ENCODE measurements around the gene ZDBF2.
A peak's percentile ranks its signal among the peaks of the same experiment; 100 is the strongest.
"Not testable (repeated sequence)": the region's sequence is repeated elsewhere in the genome, so short reads cannot be mapped to it uniquely, and the experiment has no call there.

The ZDBF2 gene

DNA sequence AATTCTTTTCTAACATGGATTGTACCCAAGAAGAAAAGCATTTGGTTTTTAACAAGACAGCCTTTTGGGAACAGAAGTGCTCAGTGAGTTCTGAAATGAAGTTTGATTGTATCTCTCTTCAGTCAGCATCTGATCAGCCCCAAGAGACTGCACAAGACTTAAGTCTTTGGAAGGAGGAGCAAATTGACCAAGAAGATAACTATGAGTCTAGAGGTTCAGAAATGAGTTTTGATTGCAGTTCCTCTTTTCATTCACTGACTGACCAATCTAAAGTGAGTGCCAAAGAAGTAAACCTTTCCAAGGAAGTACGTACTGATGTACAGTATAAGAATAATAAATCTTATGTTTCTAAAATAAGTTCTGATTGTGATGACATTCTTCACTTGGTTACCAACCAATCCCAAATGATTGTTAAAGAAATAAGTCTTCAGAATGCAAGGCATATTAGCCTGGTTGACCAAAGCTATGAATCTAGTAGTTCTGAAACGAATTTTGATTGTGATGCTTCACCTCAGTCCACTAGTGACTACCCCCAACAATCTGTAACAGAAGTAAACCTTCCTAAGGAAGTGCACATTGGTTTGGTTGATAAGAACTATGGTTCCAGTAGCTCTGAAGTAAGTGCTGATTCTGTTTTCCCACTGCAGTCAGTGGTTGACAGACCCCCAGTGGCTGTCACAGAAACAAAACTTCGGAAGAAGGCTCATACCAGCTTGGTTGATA lies 31.2 kb downstream of the ZDBF2 start:
- DNase-seq: no peak
- in situ Hi-C loops (cut with HindIII; ENCODE audit: low pct_ligation_motif_present, low pct_unique_long_range_greater_than_20kb, low sequenced_read_pairs): no loop called here

DNA sequence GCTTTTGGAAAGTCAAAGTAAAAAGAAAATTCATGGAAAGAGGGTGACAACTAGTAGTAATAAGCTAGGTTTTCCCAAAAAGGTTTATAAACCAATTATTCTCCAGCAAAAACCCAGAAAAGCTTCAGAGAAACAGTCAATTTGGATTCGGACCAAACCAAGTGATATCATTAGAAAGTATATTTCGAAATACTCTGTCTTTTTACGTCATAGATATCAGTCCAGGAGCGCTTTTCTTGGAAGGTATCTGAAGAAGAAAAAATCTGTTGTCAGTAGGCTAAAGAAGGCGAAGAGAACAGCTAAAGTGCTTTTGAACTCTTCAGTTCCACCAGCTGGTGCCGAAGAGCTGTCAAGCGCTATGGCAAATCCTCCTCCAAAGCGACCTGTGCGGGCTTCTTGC lies 36.6 kb downstream of the ZDBF2 start:
- in situ Hi-C loops (cut with HindIII; ENCODE audit: low pct_ligation_motif_present, low pct_unique_long_range_greater_than_20kb, low sequenced_read_pairs): no loop called here
- DNase-seq: no peak

DNA sequence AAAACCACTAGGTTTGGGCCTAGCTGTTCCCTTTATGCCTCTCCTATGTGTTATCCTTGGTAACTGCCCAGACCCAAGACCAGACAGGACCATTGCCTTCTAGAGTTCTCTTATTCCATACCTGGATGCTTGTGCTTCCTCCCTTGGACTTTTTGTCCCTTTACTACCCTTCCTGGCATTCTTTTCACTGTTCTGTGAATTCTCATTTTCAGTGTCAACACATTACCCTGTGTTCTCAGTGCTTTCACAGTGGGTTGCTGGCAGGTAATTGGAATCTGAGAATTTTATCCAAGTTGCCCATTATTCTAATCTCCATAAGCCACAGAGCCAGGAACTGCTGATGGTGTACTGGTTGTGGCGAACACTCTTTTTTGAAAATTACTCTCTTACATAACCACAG lies 41.7 kb downstream of the ZDBF2 start:
- no peak for DNase-seq
- in situ Hi-C loops (cut with HindIII; ENCODE audit: low pct_ligation_motif_present, low pct_unique_long_range_greater_than_20kb, low sequenced_read_pairs): no loop called here

DNA sequence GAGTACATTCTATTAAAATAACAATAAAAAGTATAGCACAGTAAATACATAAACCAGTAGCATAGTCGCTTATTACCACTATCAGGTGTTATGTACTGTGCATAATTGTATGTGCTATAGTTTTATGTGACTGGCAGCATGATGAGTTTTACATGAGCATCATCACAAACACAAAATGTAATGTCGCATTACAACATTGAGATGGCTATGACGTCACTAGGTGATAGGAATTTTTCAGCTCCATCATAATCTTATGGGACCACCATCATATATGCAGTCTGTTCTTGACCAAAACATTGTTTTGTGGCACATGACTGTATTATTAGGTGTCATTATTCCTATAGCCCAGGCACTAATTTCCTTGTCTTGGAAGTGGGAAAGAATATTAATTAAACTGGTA lies 48.6 kb downstream of the ZDBF2 start:
- DNase-seq: no peak
- in situ Hi-C loops (cut with HindIII; ENCODE audit: low pct_ligation_motif_present, low pct_unique_long_range_greater_than_20kb, low sequenced_read_pairs): no loop called here

DNA sequence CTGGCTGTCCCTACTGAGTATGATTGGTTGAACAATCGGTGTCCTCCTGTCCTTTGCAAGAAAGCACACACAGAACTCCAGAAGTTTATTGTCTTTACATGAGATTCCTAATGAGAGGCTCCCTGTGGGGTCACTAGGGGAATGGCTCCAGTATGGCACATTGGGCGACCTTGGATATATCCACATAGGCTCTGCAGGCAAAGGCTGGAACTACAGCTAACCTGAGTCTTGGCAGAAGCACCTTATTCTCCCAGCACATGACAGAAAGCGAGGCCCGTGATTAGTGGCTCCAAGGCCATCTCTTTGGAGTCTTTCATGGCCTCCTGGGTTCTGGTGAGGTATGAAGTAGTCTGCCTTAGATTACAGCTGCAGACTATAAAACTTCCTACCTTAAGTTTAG lies 49.0 kb downstream of the ZDBF2 start:
- DNase-seq: no peak
- in situ Hi-C loops (cut with HindIII; ENCODE audit: low pct_ligation_motif_present, low pct_unique_long_range_greater_than_20kb, low sequenced_read_pairs): no loop called here

DNA sequence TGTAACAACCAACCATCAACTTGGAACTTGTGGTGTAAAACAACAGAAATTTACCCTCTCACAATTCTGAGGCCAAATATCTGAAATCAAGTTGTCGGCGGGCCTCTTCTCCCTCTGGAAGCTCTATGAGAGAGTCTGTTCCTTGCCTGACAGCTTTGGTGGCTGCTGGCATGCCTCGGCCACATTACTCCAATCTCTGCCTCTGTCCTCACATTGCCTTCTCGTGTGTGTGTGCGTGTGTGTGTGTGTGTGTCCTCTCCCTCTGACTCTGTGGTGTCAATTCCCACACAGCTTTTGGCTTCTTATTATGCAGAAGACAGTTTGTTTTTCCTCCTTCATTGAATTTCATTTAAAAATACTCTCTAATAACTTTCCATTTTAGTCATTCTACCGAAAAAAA lies 50.4 kb downstream of the ZDBF2 start:
- in situ Hi-C loops (cut with HindIII; ENCODE audit: low pct_ligation_motif_present, low pct_unique_long_range_greater_than_20kb, low sequenced_read_pairs): no loop called here
- no peak for DNase-seq

DNA sequence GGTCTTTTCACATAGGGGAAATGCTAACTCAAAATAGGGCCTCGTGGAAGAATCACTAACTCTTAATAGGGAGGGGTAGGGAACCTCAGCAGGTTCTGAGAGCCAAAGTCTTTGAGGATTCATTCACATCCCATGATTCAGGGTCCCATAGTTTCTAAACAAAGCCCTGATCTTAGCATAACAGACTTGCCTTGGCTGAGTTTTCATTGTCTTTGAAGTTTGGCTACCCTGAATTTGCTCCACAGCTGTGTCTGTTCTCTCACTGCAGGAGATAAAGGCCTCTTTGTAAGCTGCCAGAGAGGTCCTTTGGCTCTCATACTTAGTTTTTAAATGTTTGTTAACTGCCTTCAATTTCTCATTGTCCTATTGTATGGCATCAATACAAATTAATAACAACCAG lies 54.5 kb downstream of the ZDBF2 start:
- in situ Hi-C loops (cut with HindIII; ENCODE audit: low pct_ligation_motif_present, low pct_unique_long_range_greater_than_20kb, low sequenced_read_pairs): no loop called here
- DNase-seq: no peak

DNA sequence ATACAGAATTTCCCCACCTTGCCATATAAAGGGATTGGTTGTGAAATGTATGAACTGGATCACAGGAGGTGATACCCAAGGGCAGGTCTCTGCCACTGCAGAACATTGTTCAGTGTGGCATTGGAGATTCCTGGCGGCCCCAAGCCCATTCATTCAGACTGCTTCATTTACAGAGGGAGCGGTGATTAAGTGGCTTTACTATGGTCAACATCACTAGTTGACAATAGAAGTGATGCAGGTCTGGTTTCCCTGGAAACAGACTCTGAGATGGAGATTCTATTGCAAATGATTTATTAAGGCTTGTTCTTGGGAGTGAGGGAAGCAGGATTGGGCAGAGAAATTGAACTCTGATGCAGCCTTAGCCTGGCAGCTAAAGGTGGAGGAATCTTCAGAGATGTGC lies 62.4 kb downstream of the ZDBF2 start:
- DNase-seq: no peak
- in situ Hi-C loops (cut with HindIII; ENCODE audit: low pct_ligation_motif_present, low pct_unique_long_range_greater_than_20kb, low sequenced_read_pairs): no loop called here

DNA sequence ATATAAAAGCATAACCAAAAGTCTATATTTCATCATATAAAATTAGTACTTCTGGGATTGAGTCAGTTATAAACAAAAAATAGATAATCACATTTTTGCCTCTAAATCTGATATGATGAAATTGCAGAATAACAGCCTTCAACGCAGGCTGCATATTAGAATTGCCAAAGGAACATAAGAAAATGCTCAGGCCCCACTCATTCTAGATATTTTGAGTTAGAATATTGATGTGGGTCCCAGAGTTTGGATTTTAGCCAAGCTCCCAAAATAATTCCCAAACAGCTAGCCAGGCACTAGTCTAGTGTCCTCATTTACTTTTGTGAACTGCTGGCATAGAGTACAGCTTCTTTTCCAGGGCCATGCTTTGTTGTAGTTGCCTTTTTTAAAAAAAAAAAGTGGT lies 63.5 kb downstream of the ZDBF2 start:
- DNase-seq: no peak
- in situ Hi-C loops (cut with HindIII; ENCODE audit: low pct_ligation_motif_present, low pct_unique_long_range_greater_than_20kb, low sequenced_read_pairs): no loop called here

DNA sequence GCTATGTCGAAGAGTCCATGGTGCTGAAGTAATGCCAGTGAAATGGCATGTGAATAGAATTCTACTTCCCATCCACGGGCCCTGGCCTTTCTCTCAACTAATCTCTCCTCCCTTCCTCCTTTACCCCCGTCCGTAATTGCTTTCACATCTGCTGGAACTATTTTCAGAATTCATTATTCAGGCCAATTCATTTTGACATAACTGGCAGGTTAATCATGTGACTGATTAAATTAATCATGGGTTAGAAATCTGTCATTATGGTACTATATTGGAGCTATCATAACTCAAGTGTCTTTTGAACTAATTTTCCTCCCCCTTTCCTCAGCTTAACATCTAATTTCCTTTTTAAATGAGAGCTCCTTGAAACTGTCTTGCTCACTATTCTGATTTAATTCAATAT lies 66.9 kb downstream of the ZDBF2 start:
- no peak for DNase-seq
- in situ Hi-C loops (cut with HindIII; ENCODE audit: low pct_ligation_motif_present, low pct_unique_long_range_greater_than_20kb, low sequenced_read_pairs): no loop called here

DNA sequence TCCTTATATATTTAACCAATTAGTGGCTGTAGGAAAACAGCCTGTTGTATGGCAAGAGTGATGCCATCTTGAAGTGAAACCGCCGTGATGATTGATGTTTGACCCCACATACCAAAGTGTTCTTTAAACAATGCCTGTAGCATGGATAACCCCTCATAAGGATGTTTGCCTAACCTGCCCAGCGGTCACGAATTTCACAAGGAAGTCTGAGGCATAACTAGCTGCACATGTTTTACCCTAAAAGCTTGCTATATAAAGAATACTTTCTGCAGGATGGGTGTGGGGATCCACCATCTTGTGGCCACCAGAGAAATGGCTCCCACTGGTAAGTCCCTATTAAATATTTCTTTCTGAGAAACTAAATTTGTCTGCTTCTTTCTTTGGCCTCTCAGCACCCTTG lies 68.7 kb downstream of the ZDBF2 start:
- DNase-seq: no peak
- in situ Hi-C loops (cut with HindIII; ENCODE audit: low pct_ligation_motif_present, low pct_unique_long_range_greater_than_20kb, low sequenced_read_pairs): no loop called here

DNA sequence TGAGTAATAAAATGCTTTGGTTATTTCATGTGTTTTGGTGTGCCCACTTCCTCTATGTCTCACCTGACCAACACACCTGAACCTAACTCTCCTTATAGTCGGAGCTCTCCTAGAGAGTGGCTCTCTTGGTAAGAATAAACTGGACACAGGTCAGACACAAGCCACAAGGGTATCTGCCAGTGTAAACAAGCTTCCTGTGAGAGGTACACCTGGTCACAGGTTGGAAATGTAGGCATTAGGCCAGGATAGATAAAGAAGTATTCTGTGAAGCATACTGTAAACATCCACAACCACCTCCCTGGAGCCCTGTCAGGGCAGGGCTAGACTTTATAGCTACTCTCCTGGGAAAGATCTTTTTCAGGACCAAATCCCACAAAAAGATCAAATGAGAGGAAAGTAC lies 69.4 kb downstream of the ZDBF2 start:
- DNase-seq: no peak
- in situ Hi-C loops (cut with HindIII; ENCODE audit: low pct_ligation_motif_present, low pct_unique_long_range_greater_than_20kb, low sequenced_read_pairs): no loop called here

DNA sequence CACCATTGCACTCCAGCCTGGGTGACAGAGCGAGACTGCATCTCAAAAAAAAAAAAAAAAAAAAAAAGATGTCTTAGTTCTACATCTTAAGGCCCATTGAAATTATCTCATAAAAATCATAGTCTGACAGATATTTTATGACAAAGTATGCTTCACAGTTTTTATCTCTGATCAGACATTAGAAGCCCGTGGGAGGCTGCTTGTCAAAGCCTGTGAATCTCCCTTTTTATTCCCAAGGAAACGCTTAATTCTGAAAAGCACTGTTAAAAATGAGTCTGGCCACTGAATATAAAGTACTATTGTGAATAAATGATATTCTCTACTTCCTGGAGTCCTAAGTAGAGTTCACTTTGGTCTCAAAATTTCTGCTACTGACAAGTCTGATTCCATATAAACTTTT lies 71.1 kb downstream of the ZDBF2 start:
- no peak for DNase-seq
- in situ Hi-C loops (cut with HindIII; ENCODE audit: low pct_ligation_motif_present, low pct_unique_long_range_greater_than_20kb, low sequenced_read_pairs): no loop called here

DNA sequence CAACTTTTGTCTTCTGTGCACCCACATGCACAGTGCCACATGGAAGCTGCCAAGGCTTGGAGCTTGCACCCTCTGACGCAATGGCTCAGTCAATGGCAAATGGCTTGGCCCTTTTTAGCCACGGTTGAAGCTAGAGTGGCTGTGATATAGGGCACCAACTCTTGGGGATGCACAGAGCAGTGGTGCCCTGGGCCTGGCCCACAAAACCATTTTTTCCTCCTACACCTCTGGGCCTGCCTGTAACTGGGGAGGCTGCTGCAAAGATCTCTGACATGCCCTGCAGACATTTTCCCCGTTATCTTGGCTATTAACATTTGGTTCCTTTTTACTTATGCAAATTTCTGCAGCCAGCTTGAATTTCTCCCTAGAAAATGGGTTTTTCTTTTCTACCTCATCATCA lies 74.9 kb downstream of the ZDBF2 start:
- in situ Hi-C loops (cut with HindIII; ENCODE audit: low pct_ligation_motif_present, low pct_unique_long_range_greater_than_20kb, low sequenced_read_pairs): no loop called here
- DNase-seq: no peak

DNA sequence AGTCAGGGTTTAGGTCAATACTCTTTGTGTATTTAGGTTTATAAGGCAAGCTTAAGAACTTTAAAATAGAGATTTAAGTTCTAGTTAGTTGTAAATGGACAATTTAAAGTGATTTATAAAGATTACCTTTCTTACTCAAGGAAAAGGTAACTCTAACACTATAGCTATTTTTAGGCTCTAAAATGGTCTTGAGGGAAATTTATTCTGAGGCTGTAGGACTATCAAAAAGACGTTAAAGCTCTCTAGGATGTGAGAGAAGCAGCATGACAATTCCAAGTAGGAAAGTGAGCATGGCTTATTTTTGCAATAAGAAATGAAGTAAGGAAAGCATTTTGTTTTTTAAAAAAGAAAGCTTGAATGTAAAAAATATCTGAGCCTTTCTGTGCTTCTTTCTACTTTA lies 78.1 kb downstream of the ZDBF2 start:
- in situ Hi-C loops (cut with HindIII; ENCODE audit: low pct_ligation_motif_present, low pct_unique_long_range_greater_than_20kb, low sequenced_read_pairs): no loop called here
- DNase-seq: no peak

DNA sequence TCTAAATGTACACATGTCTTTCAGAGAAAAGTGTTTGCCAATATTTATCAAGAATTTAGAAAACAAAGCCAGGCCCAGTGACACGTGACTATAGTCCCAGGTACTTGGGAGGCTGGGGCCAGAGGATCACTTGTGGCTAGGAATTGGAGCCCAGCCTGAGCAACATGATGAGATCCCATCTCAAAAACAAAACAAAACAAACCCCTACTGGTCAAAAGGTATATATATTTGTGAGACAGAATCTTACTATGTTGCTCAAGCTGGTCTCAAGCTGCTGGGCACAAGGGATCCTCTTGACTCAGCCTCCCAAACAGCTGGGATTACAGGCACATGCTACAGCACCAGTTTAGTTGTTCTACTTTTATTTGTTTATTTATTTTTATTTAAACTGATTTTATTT lies 79.2 kb downstream of the ZDBF2 start:
- peak; percentile 7 for DNase-seq
- in situ Hi-C loops (cut with HindIII; ENCODE audit: low pct_ligation_motif_present, low pct_unique_long_range_greater_than_20kb, low sequenced_read_pairs): no loop called here

DNA sequence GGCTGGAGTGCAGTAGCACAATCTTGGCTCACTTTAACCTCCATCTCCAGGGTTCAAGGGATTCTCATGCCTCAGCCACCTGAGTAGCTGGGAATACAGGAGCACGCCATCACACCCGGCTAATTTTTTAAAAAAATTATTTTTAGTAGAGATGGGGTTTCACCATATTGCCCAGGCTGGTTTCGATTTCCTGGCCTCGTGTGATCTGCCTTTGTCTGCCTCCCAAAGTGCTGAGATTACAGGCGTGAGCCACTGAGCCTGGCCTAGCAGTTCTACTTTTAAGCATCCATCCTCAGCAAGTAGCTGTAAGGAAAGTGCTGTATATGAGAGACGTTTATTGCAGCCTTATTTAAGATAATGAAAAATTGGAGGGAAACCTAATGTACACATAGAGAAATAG lies 79.7 kb downstream of the ZDBF2 start:
- no peak for DNase-seq
- in situ Hi-C loops (cut with HindIII; ENCODE audit: low pct_ligation_motif_present, low pct_unique_long_range_greater_than_20kb, low sequenced_read_pairs): no loop called here

DNA sequence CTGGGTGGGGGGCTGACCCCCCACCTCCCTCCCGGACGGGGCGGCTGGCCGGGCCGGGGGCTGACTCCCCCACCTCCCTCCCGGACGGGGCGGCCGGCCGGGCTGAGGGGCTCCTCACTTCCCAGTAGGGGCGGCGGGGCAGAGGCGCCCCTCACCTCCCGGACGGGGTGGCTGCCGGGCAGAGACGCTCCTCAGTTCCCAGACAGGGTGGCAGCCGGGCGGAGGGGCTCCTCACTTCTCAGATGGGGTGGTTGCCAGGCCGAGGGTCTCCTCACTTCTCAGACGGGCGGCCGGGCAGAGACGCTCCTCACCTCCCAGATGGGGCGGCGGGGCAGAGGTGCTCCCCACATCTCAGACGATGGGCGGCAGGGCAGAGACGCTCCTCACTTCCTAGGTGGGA lies 82.4 kb downstream of the ZDBF2 start:
- in situ Hi-C loops (cut with HindIII; ENCODE audit: low pct_ligation_motif_present, low pct_unique_long_range_greater_than_20kb, low sequenced_read_pairs); DNase-seq: not testable (repeated sequence)

DNA sequence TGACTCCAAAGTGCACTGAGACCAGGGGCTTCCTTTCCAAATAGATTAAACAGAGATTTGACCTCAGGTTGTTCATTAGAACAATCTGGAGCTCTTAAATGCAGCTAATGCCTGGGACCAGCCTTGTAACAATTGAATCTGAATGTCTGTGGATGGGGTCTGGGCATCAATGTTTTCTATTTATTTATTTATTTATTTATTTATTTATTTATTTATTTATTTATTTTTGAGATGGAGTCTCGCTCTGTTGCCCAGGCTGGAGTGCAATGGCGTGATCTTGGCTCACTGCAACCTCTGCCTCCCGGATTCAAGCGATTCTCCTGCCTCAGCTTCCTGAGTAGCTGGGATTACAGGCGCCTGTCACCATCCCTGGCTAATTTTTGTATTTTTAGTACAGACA lies 86.4 kb downstream of the ZDBF2 start:
- DNase-seq; in situ Hi-C loops (cut with HindIII; ENCODE audit: low pct_ligation_motif_present, low pct_unique_long_range_greater_than_20kb, low sequenced_read_pairs): not testable (repeated sequence)

DNA sequence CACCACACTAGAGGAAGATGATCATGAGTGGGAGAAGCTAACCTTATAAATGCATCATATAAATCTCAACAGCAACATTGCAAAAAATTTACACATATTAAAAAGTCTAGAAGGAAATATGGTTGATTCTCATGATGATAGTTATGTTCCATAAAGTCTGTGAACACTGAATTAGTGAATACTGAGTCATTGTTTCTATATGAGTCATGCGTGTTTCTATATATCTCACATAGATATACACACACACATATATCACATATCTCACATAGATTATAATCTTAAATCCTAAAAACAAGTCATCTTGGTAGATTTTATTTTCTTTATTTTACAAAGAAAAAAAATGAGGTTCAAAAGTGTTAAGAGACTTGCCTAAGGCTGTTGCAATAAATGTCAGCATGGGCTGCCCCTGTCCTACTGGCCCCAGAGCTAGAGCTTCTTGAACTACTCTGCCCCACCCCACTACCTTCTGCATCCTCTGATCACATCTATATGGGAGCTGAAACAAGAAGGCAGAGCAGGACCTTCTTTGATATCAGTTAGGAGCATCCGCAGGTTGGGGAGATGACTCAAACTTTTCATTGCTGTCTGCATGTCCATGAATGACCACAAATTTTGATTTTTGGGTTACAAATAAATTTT lies 87.1 kb downstream of the ZDBF2 start:
- in situ Hi-C loops (cut with HindIII; ENCODE audit: low pct_ligation_motif_present, low pct_unique_long_range_greater_than_20kb, low sequenced_read_pairs): no loop called here
- DNase-seq: no peak

Data from ACHN (cell line).